H1 (cell line): Measurements from ENCODE around the gene MRPL11. TPM values are rescaled to one million over a fixed set of nuclear protein-coding genes. Genes with fewer than 3 reads are reported as not detected.

Experiments used
- CHD1 ChIP-seq: IDR thresholded peaks from 2 replicates; pipeline ENCODE4 v1.6.1; 2012; ENCODE audit warnings: low read depth, low read length, improper control_type of control experiment
- NANOG ChIP-seq: IDR thresholded peaks from 2 replicates; pipeline ENCODE4 v1.6.1; 2011; ENCODE audit warnings: low read length, low read depth, mild to moderate bottlenecking, inconsistent platforms; ENCODE audit not compliant: insufficient read depth, poor library complexity, severe bottlenecking
- polyA plus RNA-seq, 7 experiments: library from polyadenylated mRNA; depleted of rRNA in 3 of 7; stranded (reverse) in 5 of 7; unstranded in 2 of 7; fragments of >200 nt in 5 of 7; fragments of 200-250 nt in 2 of 7; gene quantifications; 1 replicate in 5 of 7; 2 replicates in 1 of 7; 4 replicates in 1 of 7; pipeline versions ENCODE4 v1.2.1 to v1.2.3, GENCODE V29; 2011 to 2013; ENCODE audit warnings: missing spikeins in 2 of 7, mixed read lengths in 2 of 7
- total RNA-seq: library from RNA; stranded (reverse); fragmentation: NEBNext Ultra II Directional; extraction: Animal tissue kit (Norgen Biotek cat#: 25700); gene quantifications from 2 replicates; pipeline ENCODE4 v1.2.1, GENCODE V29; 2021

The MRPL11 gene
- total and polyA plus RNA-seq, 2 of the 8 experiments (the other 6 are each of a cell fraction or from before 2014, with no cell fraction given): 105 to 141 TPM

DNA sequence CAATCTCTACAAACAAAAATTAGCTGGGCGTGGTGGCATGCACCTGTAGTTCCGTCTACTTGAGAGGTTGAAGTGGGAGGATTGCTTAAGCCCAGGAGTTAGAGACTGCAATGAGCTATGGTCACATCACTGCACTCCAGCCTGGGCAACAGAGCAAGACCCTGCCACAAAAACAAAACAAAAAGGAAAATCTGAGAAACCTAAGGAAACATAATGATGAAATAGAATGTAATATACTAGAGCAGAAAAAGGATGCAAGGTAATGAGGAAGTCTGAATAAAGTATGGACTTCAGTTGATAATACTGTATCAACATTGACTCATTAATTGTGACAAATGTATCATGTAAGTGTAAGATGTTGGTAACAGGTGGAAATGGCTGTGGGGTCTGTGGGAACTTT lies 9.7 kb downstream of the MRPL11 start (continued):
- TF ChIP-seq CHD1: no peak
- no peak for TF ChIP-seq NANOG
